Thyroid gland (tissue), 4 donors: ENCODE measurements around the gene TSHB.

Source experiments
- POLR2A ChIP-seq, 2 donors: fragments of 450-650 bp; IDR thresholded peaks; one replicate each; pipeline ENCODE4 v1.6.1; 2017; ENCODE audit warnings: antibody characterized with exemption in 2 of 2, mild to moderate bottlenecking in 2 of 2, moderate library complexity in 1 of 2
- TF ChIP-seq, protein P1 (sequence below), 6 experiments: fragments of 200-600 bp in 3 of 6; fragments of 450-650 bp in 3 of 6; sonication (generic) in 3 of 6; IDR thresholded peaks; one replicate each; pipeline ENCODE4 v1.5.1; 2016 to 2019; ENCODE audit warnings: antibody characterized with exemption in 6 of 6, mild to moderate bottlenecking in 2 of 6, inconsistent platforms in 1 of 6, moderate library complexity in 1 of 6

- no peak for TF ChIP-seq POLR2A (IDR thresholded peaks at IDR 0.05)
- TF ChIP-seq, protein P1, sequence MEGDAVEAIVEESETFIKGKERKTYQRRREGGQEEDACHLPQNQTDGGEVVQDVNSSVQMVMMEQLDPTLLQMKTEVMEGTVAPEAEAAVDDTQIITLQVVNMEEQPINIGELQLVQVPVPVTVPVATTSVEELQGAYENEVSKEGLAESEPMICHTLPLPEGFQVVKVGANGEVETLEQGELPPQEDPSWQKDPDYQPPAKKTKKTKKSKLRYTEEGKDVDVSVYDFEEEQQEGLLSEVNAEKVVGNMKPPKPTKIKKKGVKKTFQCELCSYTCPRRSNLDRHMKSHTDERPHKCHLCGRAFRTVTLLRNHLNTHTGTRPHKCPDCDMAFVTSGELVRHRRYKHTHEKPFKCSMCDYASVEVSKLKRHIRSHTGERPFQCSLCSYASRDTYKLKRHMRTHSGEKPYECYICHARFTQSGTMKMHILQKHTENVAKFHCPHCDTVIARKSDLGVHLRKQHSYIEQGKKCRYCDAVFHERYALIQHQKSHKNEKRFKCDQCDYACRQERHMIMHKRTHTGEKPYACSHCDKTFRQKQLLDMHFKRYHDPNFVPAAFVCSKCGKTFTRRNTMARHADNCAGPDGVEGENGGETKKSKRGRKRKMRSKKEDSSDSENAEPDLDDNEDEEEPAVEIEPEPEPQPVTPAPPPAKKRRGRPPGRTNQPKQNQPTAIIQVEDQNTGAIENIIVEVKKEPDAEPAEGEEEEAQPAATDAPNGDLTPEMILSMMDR (IDR thresholded peaks at IDR 0.05), result no peak
Measured at GRCh38 chr1:115069659-115070308, 40.2 kb downstream of the TSHB start.
